ENCODE data around the gene AVPR1A.
"Not testable (repeated sequence)": the region's sequence is repeated elsewhere in the genome, so short reads cannot be mapped to it uniquely, and the experiment has no call there.

Gene AVPR1A

GRCh38 chr12:63150713-63151622 lies at the start of gene AVPR1A:
Gene AVPR1A, minus strand, starts transcription at chr12:63151201. Its CDS starts 365 bp downstream, at chr12:63150836.
- no peak for DNase-seq

GRCh38 chr12:63196168-63196567 lies 45.2 kb upstream of the AVPR1A start:
- DNase-seq, result no peak

GRCh38 chr12:63179224-63179623 lies 28.2 kb upstream of the AVPR1A start:
- no peak for DNase-seq

DNA sequence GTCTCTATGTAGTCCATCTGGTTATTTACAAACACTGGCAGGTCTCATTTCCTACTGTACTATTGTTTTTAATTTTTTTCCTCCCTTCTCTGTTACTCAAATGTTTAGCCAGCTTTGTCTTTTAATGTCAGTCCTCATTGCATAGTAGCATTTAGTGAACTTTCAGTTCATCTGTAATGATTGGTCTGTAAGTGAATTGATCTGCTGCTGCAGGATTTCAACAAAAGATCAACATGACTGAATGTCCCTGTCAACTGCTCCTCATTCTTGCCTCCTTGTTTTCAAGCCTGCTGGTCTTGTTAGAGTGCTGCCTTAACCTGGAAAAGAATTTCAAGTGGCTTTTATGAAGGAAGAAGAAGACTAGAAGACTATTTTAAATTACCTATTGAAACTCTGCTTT lies 19.3 kb upstream of the AVPR1A start:
- DNase-seq, result no peak

DNA sequence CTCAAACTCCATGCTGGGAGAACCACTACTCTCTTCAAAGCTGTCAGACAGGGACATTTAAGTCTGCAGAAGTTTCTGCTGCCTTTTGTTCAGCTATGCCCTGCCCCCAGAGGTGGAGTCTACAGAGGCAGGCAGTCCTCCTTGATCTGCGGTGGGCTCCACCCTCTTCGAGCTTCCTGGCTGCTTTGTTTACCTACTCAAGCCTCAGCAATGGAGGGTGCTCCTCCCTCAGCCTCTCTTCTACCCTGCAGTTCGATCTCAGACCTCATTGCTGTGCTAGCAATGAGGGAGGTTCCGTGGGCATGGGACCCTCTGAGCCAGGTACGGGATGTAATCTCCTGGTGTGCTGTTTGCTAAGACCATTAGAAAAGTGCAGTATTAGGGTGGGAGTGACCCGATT lies 16.7 kb upstream of the AVPR1A start:
- DNase-seq, result not testable (repeated sequence)

DNA sequence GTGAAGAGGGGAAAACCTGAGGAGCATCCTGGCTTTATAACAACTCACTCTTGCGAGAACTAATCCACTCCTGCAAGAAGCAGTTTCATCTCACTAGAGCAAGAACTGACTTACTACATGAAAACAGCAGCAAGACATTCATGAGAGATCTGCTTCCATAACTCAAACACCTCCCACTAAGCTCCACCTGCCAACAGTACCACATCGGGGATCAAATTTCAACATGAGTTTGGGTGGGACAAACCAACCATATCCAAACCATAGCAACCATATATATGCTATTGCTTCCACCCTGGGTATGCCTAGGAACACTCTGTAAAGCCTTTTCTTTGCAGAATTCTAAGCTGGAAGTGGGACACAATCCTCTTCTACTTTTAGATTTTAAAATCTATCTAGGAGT lies 13.9 kb upstream of the AVPR1A start:
- no peak for DNase-seq

GRCh38 chr12:63163541-63163940 lies 12.5 kb upstream of the AVPR1A start:
- DNase-seq, result no peak

DNA sequence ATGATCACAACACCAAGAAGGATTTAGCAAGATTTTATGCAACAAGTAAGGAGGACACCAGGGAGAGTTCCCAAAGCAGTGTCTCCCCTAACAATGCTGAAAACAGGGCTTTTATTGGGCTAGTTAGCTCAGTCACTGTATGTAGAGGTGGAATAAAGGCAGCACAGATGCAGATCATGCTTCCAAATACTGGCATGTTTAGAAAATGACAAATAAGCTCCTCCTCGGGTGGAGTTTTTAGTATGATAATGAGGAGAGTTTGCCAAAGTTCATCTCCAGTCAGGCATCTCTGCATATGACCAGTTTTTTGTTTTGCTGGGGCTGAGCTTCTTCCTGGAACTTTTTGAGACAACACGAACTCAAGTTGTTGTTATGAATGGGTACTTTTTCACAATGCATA lies 4.4 kb upstream of the AVPR1A start:
- DNase-seq, result no peak

DNA sequence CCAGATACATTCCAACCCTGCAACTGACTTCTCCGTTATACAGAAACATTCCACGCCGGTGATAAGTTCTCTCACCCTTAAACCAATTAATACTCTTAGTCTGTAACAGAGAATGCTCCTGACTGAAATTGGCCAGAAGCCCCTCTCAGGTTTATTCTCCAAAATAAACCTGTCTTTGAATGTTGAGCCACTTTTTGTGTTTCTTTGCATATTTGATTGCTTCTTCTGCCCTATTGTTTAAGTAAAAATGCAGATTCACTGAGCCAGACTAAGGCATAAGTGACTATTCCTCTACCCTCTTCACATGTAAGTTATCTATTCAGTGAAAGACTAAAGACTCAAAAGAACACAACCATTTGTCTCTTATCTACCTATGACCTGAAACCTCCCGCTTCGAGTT lies 3.6 kb upstream of the AVPR1A start:
- no peak for DNase-seq

DNA sequence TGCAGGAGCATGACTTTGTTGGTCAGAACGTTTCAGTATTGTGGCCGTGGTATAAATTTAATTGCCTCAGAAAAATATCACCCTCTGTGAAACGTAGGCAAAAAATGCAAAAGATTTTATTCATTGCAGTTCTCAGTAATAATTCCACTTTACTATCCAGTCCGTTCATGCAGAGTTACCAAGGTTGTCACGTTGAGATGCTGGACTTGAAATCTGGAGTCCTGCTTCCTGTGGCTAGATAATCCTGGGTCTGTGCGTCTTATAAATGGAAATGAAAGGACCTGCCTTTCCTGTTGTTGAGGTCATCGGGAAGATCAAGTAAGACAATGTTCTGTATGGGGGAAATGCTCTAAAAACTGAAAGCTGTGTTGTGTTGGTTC lies 1.3 kb upstream of the AVPR1A start:
- no peak for DNase-seq

DNA sequence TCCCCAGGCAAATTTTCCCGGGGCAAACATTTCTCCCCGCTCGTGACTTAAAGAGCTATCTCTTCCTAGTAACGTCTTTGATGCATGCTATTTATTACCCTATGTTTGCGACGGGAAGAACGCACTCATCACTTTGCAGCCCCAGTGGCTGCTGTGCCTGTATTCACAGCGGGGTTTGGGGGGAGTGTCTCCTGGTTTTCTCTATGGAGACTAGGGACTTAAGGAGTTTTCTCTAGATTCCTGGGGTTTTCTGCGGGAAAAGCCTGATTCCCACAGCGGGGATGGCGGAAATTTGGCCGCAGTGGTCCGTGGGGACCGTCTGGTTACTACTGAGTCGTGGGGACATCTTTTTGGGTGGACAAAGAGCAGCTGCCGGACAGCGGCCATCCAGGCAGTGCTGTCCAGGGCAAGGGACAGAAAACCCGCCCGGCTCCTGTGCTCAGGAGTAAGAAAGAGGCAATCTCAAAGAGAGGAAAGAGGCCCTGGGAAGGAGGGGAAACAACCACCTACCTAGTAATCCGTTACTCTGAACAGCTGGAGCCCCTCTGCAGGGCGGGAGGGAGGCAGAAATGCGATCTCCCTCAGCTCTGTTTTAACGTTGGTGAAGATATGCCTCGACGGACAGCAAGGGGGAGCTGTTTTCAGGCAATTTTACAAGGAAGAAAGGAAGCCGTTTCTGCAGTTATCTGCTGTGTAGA lies 771 bp upstream of the AVPR1A start:
- DNase-seq, result peak; percentile 60

DNA sequence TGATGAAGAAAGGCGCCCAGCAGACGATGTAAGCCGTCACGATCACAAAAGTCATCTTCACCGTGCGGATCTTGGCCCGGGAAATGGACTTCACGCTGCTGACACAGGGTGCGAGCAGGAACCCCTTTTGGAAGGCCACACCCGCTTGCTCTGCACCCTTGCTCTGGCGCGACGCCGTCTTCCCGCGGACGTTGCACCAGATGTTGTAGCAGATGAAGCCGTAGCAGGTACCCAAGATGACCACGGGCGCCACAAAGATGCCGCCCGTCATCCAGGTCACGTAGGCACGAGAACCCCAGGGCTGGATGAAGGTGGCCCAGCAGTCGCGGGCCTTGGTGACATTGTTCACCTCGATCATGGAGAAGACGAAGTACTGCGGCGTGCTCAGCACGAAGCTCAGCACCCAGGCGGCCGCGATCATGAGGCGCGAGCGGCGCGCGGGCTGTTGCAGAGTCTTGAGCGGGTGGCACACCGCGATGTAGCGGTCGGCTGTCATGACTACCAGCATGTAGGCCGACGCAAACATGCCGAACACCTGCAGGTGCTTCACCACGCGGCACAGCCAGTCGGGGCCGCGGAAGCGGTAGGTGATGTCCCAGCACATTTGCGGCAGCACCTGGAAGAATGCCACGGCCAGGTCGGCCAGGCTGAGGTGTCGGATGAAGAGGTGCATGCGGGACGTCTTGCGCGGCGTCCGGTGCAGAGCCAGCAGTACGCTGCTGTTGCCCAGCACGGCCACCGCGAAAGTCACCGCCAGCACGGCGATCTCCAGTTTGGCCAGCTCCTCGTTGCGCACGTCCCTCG lies 890 bp downstream of the AVPR1A start:
- DNase-seq, result peak; percentile 36

GRCh38 chr12:63144556-63144955 lies 6.4 kb downstream of the AVPR1A start:
- DNase-seq, result no peak

DNA sequence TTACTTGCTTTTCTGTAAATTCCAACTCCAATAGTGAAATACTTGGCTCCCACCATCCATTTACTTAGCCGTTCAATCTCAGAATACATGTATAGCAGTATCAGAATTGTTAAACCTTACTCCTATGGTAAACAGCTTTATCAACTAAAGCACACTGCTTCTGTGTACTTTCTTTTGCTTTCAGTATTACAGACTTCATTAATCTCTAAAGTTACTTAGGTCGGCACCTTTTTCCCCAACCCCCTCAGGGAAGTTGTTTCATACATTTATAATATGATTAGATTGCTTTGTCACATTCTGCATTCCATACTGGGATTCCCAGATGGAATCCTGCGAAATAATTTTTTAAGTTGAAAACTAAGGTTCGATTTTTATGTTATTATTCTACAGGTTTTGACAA lies 12.5 kb downstream of the AVPR1A start:
- no peak for DNase-seq

GRCh38 chr12:63133981-63134380 lies 17.0 kb downstream of the AVPR1A start:
- DNase-seq, result no peak

DNA sequence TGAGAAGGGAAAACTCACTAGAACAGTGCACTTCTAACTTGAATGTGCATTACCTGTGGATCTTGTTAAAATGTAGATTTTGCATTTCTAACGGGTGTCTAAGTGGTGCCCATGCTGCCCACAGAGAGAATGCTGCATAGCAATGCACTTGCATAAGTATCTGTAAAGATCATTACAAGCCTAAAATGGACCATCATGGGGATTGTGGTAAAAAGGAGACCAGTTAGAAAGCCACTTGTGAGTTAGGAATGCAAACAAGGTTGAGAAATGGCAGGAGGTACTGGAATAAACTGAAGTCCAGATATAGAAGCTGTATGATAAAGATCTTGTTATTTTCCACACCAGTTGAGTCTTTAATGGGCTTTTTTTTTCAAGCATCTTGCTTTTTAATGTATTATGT lies 18.8 kb downstream of the AVPR1A start:
- DNase-seq, result no peak

DNA sequence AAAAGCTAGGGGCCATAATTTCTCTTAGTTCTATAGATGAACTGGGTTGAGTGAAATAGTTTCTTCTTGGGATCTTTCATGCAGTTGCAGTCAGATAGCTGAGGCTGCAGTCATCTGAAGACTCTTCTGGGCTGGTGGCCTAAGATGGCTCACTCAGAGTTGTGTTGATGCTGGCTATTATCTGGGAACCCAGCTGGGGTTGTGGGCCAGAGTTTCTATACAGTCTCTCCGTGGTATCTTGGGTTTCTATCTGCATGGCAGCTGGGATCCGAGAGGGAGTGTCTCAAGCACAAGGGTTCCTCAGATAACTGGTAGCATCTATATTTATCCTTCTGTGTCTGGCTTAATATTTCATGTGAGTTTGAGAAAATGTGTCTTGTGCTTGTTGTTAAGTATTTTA lies 21.1 kb downstream of the AVPR1A start:
- no peak for DNase-seq

DNA sequence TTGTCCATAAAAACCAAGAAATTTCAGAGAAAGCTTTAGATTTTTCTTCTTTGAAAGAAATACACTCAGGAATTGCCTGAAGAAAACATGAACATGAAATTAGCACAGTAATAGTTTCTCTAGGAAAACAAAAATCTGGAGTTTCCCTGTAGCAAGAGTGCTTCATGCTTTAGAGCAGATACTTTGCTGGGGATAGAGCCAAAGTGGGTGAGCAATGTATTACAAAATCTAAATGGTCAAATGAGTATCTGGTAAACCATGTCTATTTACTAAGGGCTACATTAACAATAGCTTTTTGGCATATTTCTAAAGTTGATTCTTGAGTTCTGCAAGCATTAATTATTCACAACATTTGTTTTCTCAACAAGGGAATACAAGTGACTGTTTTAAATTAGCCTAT lies 26.2 kb downstream of the AVPR1A start:
- DNase-seq, result no peak

DNA sequence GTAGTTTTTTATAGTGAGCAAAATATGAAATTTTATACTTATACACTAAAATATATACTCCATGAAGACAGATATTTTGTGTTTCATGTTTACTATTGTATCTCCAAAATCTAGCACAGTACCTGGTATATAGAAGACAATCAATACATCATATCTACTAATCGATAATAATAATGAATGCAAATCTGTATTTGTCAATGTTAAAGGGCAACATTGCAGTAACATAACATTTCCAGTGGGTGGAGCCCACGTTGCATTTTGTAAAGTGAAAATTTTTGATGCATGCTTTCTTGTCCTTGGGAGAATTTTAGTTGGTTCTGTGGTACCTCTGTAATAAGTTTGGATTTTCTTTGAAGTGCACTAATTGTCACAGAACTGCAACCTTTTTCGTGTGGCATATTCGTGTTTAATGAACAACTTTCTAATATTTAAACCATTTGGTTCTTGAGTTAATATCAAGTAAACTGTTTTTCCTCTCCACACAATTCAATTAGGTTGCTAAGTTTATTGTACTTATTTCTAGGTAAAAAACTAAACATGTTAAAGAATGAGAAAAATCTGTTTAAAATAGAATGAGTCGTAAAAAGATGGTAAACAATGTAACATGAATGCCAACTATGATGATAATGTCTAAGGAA lies 47.4 kb downstream of the AVPR1A start:
- peak; percentile 18 for DNase-seq

DNA sequence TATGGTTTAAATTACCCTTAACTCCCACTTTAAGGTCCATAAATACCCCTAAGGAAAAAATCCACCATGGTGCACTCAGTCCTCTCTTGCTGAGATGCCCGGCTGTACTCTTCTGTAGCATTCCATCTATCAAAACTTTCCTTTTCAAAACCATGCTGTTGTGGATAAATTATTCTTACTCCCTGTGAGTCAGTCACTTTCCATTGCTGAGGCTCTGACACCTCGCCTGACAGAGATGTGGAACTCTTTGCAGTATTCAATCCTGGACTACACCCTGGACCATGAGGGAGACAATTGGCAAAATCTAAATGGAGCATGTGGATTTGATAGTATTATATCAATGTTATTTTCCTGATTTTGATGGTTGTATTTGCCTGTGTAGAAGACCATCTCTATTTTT lies 49.1 kb downstream of the AVPR1A start:
- no peak for DNase-seq

- peak; percentile 14 for DNase-seq
These were observed 52.1 kb downstream of the AVPR1A start for GRCh38 chr12:63098851-63099250.

GRCh38 chr12:63095369-63095980 lies 55.5 kb downstream of the AVPR1A start:
- DNase-seq, result no peak

DNA sequence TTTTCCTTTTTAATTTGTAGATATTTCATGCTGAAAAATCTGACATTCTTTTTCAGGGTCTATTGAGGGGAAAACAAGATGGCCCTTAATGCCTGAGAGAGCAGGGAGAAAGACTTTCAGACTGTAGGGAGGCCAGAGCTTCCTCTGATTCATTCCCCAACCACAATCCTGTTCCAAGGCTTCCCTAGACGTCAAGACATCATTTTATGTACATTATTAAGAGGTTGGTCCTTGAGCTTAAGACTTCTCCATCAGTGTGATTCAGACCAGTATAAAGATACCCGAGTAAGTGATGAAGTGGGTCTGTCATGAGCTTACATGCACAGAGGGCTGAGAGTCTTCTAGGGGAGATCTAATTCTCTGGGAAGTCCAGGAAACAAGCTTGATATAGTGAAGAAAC lies 57.3 kb downstream of the AVPR1A start:
- no peak for DNase-seq

Measured in NCI-H1092 treated with DMSO at 0.1 percent for 48 hours (cell line).